Uterus (tissue), 4 donors: Measurements from ENCODE around the gene HAS3. TPM values are rescaled to one million over a fixed set of nuclear protein-coding genes. Genes with fewer than 3 reads are reported as not detected.
"Not testable (repeated sequence)": the region's sequence is repeated elsewhere in the genome, so short reads cannot be mapped to it uniquely, and the experiment has no call there.

Source experiments
- DNase-seq, 2 donors: peaks; one replicate each; pipeline ENCODE4 v3.0.0-alpha.2; 2019 to 2020
- H3K27ac ChIP-seq, 2 donors: fragments of 200-600 bp; sonication (generic); 1 replicate in 1 of 2; 2 replicates in 1 of 2; pipeline ENCODE4 v1.5.1; 2016 to 2018
- H3K27me3 ChIP-seq, 2 donors: fragments of 200-600 bp; sonication (generic); one replicate each; pipeline ENCODE4 v1.5.1; 2018 to 2019; ENCODE audit warnings: control low read depth in 1 of 2
- H3K36me3 ChIP-seq, 2 donors: fragments of 200-600 bp; sonication (generic); one replicate each; pipeline ENCODE4 v1.5.1; 2019; ENCODE audit warnings: control low read depth in 1 of 2
- H3K4me1 ChIP-seq, 2 donors: fragments of 200-600 bp; sonication (generic); one replicate each; pipeline ENCODE4 v1.5.1; 2018 to 2019; ENCODE audit warnings: control low read depth in 1 of 2
- H3K4me3 ChIP-seq, 2 donors: fragments of 200-600 bp; sonication (generic); 1 replicate in 1 of 2; 2 replicates in 1 of 2; pipeline ENCODE4 v1.5.1; 2018 to 2019; ENCODE audit warnings: mild to moderate bottlenecking in 1 of 2
- H3K9me3 ChIP-seq, 2 donors: fragments of 200-600 bp; sonication (generic); one replicate each; pipeline ENCODE4 v1.5.1; 2019; ENCODE audit warnings: control low read depth in 1 of 2
- POLR2A ChIP-seq, 2 donors: fragments of 450-650 bp; IDR thresholded peaks; one replicate each; pipeline ENCODE4 v1.6.1; 2016; ENCODE audit warnings: antibody characterized with exemption in 2 of 2, mild to moderate bottlenecking in 1 of 2, moderate library complexity in 1 of 2
- intact Hi-C: fragments of 100-400 bp; cut with DNase I; formaldehyde crosslinking; loops from one replicate; pipeline ENCODE4 v1.15.1; 2023; ENCODE audit warnings: low total_unique reads
- total RNA-seq, 4 donors: library from RNA; depleted of rRNA in 3 of 4; stranded (reverse); fragments of >200 nt in 3 of 4; gene quantifications; one replicate each; pipeline versions ENCODE4 v1.1.0 to v1.2.4, GENCODE V29; 2014 to 2023
- TF ChIP-seq, protein P1 (sequence below), 4 experiments: fragments of 200-600 bp in 2 of 4; fragments of 450-650 bp in 2 of 4; sonication (generic) in 2 of 4; IDR thresholded peaks; one replicate each; pipeline ENCODE4 v1.5.1; 2016 to 2019; ENCODE audit warnings: antibody characterized with exemption in 4 of 4, mild to moderate bottlenecking in 2 of 4, moderate library complexity in 1 of 4
- donor health status: DM: yes; HTN: yes; CAD: no.

The HAS3 gene
- total RNA-seq, 4 donors from 2014 or later, result under 0.01 to 2.6 (median 1.8) TPM

DNA sequence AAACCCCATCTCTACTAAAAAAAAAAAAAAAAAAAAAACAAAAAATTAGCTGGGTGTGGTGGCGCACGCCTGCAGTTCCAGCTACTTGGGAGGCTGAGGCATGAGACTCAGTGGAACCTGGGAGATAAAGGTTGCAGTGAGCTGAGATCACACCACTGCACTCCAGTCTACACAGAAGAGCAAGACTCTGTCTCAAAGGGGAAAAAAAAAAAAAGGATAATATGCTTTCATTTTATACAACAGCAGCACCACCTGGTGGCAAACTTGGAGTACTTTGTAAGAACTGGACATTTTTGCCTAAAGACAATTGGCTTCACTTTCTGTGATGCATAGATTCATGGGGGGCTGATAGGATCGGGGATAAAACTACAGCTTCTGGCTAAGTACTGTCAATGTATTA is 18.5 kb downstream of the HAS3 start:
- Histone ChIP-seq H3K4me1 (no peaks in the 10 kb centered on the region), H3K9me3 (no peaks in the 10 kb centered on the region), H3K27ac (no peak overlapping the region), H3K27me3 (no peaks in the 10 kb centered on the region), H3K4me3 (no peak overlapping the region), H3K36me3 (no peaks in the 10 kb centered on the region)
- peak in 1 of 2 donors; percentile 56 for DNase-seq
- intact Hi-C loops, result loop anchor here (5.0 kb wide), 1 partner anchor 597 kb away; no protein-coding TSS in a partner anchor
- TF ChIP-seq, protein P1, sequence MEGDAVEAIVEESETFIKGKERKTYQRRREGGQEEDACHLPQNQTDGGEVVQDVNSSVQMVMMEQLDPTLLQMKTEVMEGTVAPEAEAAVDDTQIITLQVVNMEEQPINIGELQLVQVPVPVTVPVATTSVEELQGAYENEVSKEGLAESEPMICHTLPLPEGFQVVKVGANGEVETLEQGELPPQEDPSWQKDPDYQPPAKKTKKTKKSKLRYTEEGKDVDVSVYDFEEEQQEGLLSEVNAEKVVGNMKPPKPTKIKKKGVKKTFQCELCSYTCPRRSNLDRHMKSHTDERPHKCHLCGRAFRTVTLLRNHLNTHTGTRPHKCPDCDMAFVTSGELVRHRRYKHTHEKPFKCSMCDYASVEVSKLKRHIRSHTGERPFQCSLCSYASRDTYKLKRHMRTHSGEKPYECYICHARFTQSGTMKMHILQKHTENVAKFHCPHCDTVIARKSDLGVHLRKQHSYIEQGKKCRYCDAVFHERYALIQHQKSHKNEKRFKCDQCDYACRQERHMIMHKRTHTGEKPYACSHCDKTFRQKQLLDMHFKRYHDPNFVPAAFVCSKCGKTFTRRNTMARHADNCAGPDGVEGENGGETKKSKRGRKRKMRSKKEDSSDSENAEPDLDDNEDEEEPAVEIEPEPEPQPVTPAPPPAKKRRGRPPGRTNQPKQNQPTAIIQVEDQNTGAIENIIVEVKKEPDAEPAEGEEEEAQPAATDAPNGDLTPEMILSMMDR (IDR thresholded peaks at IDR 0.05), result peak; percentile 48 to 69 (median 67)
- no peak for TF ChIP-seq POLR2A (IDR thresholded peaks at IDR 0.05)

DNA sequence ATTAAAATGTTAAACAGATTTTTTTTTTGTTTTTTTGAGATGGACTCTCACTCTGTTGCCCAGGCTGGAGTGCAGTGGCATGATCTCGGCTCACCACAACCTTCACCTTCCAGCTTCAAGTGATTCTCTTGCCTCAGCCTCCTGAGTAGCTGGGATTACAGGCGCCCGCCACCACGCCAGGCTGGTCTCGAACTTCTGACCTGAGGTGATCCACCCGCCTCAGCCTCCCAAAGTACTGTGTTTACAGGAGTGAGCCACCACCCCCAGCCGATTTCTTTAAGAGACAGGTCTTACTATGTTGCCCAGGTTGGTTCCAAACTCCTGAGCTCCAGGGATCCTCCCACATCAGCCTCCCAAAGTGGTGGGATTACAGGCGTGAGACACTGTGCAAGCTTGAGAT is 19.0 kb downstream of the HAS3 start:
- DNase-seq, H3K36me3 ChIP-seq, H3K27ac ChIP-seq, H3K27me3 ChIP-seq, H3K4me3 ChIP-seq, H3K4me1 ChIP-seq, H3K9me3 ChIP-seq: not testable (repeated sequence)
- intact Hi-C loops, result loop anchor here (5.0 kb wide), 1 partner anchor 597 kb away; no protein-coding TSS in a partner anchor

DNA sequence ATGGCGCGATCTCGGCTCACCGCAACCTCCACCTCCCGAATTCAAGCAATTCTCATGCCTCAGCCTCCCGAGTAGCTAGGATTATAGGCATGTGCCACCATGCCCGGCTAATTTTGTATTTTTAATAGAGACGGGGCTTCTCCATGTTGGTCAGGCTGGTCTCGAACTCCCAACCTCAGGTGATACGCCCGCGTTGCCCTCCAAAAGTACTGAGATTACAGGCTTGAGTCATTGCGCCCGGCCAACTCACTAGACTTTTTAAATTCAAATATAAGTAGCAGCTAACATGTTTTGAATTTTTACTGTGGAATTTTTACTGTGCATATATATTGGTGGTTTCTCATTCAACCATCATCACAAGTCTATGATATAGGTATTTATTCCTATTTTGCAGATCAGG is 19.5 kb downstream of the HAS3 start:
- not testable (repeated sequence) for H3K9me3 ChIP-seq, H3K27ac ChIP-seq, H3K27me3 ChIP-seq, H3K36me3 ChIP-seq, H3K4me3 ChIP-seq, H3K4me1 ChIP-seq, DNase-seq
- intact Hi-C loops, result loop anchor here (5.0 kb wide), 1 partner anchor 598 kb away; no protein-coding TSS in a partner anchor

DNA sequence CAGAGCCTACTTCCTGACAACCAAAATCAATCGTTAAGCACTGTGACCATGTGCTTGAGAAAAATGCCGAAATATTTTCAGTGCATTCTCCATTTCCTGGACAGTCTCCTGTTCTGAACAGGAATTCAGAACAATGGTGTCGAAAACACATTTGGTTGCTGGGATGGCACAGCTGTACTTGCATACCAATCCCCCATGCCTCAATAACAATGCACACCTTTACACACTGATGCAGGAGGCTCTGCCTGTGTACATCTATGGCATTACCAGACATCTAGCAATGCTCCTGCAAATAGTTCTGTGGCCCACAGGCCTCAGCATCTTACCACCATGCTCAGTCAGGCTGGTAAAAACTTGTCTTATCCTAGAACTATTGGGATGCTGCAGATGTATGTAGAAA is 20.8 kb downstream of the HAS3 start:
- no peak overlapping the region for H3K4me3 ChIP-seq
- no peak overlapping the region for H3K27ac ChIP-seq
- no peaks in the 10 kb centered on the region for H3K36me3 ChIP-seq
- peaks cover 0 to 12% of the 10 kb centered on the region in 2 donors for H3K4me1 ChIP-seq
- DNase-seq, result no peak
- intact Hi-C loops, result no loop called here
- H3K9me3 ChIP-seq, result no peaks in the 10 kb centered on the region
- no peaks in the 10 kb centered on the region for H3K27me3 ChIP-seq
- TF ChIP-seq POLR2A (IDR thresholded peaks at IDR 0.05), result no peak
- TF ChIP-seq, protein P1 (IDR thresholded peaks at IDR 0.05), result no peak

DNA sequence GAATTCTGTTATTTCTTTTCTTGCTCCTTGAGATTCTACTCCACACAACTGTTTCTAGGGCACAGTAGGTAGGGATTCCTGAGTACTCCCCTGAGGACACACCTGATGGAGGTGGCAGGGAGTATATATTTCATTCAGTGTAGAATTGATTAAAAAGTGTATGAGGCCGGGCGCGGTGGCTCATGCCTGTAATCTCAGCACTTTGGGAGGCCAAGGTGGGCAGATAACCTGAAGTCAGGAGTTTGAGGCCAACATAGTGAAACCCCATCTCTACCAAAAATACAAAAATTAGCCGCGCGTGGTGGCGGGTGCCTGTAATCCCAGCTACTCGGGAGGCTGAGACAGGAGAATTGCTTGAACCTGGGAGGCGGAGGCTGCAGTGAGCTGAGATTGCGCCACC is 21.3 kb downstream of the HAS3 start:
- H3K4me3 ChIP-seq, H3K27me3 ChIP-seq, intact Hi-C loops, H3K36me3 ChIP-seq, H3K9me3 ChIP-seq, DNase-seq, H3K27ac ChIP-seq: not testable (repeated sequence)
- H3K4me1 ChIP-seq, result peaks cover 0 to 12% of the 10 kb centered on the region in 2 donors

DNA sequence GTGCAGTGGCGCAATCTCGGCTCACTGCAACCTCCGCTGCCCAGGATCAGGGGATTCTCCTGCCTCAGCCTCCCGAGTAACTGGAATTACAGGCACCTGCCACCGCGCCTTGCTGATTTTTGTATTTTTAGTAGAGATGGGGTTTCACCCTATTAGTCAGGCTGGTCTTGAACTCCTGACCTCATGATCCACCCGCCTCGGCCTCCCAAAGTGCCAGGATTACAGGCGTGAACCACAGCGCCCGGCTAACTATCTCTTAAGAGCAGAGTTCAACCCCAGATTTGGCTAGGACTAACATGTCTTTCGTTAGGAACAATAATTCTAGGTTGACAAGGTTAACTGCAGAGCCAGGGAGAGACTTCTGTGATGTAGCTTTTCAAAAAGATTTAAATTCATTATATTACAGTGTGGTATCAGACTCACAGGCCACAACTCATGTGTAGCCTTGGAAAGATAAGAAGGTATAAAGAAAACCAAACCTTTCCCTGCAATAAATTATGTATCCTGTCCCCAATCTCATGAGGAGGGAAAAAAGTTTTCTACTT is 22.6 kb downstream of the HAS3 start:
- Histone ChIP-seq H3K4me1 (peaks cover 0 to 12% of the 10 kb centered on the region in 2 donors), H3K27me3 (no peaks in the 10 kb centered on the region), H3K36me3 (no peaks in the 10 kb centered on the region), H3K4me3 (no peak overlapping the region), H3K9me3 (no peaks in the 10 kb centered on the region), H3K27ac (no peak overlapping the region)
- intact Hi-C loops, result no loop called here
- TF ChIP-seq, protein P1 (IDR thresholded peaks at IDR 0.05), result no peak
- no peak for TF ChIP-seq POLR2A (IDR thresholded peaks at IDR 0.05)
- no peak for DNase-seq

DNA sequence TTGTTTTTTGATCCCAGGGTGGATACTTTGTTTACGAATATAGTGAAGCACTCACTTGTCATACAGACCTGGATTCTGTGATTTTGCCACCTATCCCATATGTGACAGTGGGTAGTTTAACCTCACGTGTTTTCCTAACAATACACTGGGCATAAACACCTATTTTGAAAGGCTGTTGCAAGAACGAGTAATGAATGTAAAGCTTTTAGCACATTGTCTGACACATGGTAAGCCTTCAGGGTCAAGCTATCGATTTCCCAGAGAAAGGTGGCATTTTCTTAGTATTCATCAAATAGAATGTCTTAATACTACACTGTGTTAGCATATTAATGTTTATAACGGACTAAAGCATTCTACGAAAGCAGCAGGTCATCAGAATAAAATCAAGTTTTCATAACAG is 25.0 kb downstream of the HAS3 start:
- H3K9me3 ChIP-seq, result no peaks in the 10 kb centered on the region
- TF ChIP-seq, protein P1 (IDR thresholded peaks at IDR 0.05), result no peak
- TF ChIP-seq POLR2A (IDR thresholded peaks at IDR 0.05), result no peak
- intact Hi-C loops, result no loop called here
- H3K27me3 ChIP-seq, result no peaks in the 10 kb centered on the region
- no peaks in the 10 kb centered on the region for H3K36me3 ChIP-seq
- DNase-seq, result no peak
- peaks cover 0 to 12% of the 10 kb centered on the region in 2 donors for H3K4me1 ChIP-seq
- H3K4me3 ChIP-seq, result no peak overlapping the region
- H3K27ac ChIP-seq, result no peak overlapping the region
